Spleen (tissue), 7 donors: ENCODE measurements around the gene B4GALT3.

Experiments used
- POLR2A ChIP-seq, 3 donors: fragments of 450-650 bp; IDR thresholded peaks; one replicate each; pipeline ENCODE4 v1.5.1; 2017; ENCODE audit warnings: antibody characterized with exemption in 3 of 3, mild to moderate bottlenecking in 1 of 3
- POLR2AphosphoS5 ChIP-seq, 3 donors: sonication (generic); formaldehyde crosslinking; IDR thresholded peaks; one replicate each; pipeline ENCODE4 v1.5.1; 2017; ENCODE audit warnings: antibody characterized with exemption in 3 of 3
- TF ChIP-seq, protein P1 (sequence below), 11 experiments: fragments of 200-600 bp in 7 of 11; fragments of 450-650 bp in 4 of 11; sonication (generic) in 4 of 11; IDR thresholded peaks in 8 of 11; conservative IDR thresholded peaks in 3 of 11; 1 replicate in 7 of 11; 2 replicates in 4 of 11; pipeline versions ENCODE4 v1.4.0 to v1.8.0; 2016 to 2021; ENCODE audit warnings: antibody characterized with exemption in 11 of 11, inconsistent platforms in 4 of 11, mild to moderate bottlenecking in 1 of 11
- donor health status: DM: no; HTN: no; CAD: no; lungs with moderate emphysema.
- donor health status: DM: no; HTN: no; CAD: no.
- donor health status: DM: no; HTN: no; CAD: no.

DNA sequence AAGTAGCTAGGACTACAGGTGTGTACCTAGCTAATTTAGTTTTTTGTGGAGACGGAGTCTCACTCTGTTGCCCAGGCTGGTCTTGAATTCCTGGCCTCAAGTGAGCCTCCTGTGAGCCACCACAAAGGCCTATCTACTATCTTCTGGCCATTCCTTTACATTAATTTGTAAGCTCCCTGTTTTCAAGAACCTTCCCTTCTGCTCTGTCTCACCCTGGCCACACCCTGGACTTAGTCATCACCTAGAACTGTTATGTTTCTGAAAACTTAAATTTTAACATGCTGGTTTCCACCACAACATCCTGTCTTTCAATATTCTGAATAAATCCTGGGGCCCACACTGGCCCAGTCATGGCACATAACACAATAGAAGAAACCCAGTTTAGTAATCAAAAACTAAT, 4.9 kb upstream of the B4GALT3 start:
- TF ChIP-seq POLR2A (IDR thresholded peaks at IDR 0.05) (no peak), POLR2AphosphoS5 (IDR thresholded peaks at IDR 0.05) (no peak)
- TF ChIP-seq, protein P1, sequence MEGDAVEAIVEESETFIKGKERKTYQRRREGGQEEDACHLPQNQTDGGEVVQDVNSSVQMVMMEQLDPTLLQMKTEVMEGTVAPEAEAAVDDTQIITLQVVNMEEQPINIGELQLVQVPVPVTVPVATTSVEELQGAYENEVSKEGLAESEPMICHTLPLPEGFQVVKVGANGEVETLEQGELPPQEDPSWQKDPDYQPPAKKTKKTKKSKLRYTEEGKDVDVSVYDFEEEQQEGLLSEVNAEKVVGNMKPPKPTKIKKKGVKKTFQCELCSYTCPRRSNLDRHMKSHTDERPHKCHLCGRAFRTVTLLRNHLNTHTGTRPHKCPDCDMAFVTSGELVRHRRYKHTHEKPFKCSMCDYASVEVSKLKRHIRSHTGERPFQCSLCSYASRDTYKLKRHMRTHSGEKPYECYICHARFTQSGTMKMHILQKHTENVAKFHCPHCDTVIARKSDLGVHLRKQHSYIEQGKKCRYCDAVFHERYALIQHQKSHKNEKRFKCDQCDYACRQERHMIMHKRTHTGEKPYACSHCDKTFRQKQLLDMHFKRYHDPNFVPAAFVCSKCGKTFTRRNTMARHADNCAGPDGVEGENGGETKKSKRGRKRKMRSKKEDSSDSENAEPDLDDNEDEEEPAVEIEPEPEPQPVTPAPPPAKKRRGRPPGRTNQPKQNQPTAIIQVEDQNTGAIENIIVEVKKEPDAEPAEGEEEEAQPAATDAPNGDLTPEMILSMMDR (IDR thresholded peaks at IDR 0.05 in 8 of 11, conservative IDR thresholded peaks at IDR 0.05 in 3 of 11) = no peak
